ENCODE measurements around the gene DDX46. TPM values are rescaled to one million over a fixed set of nuclear protein-coding genes. Genes with fewer than 3 reads are reported as not detected.
A peak's percentile ranks its signal among the peaks of the same experiment; 100 is the strongest.

Gene DDX46
- total RNA-seq, 2 donors from 2014 or later: 31.9 to 36.3 TPM

- intact Hi-C loops (cut with DNase I): no loop called here
- ATAC-seq (peak; percentile 97), DNase-seq (peak; percentile 97 to 98 (median 98))
- Histone ChIP-seq H3K27me3 (no peaks in the 10 kb centered on the region), H3K4me1 (peaks cover 15% of the 10 kb centered on the region), H3K27ac (peak within 1 kb of the TSS; percentile 85 to 96 (median 92)), H3K4me3 (peak within 1 kb of the TSS; percentile 69 to 76), H3K9me3 (no peaks in the 10 kb centered on the region), H3K36me3 (replicated peaks in 1 of 2; ENCODE audit: insufficient read depth in 1 of 2, low read depth in 2 of 2) (no peaks in the 10 kb centered on the region)
- TF ChIP-seq CTCF (IDR thresholded peaks at IDR 0.05): peak; percentile 21 to 61 (median 59)
- TF ChIP-seq POLR2A (IDR thresholded peaks at IDR 0.05): peak; percentile 84 to 90 (median 90)
- 0 to 1% methylated on average over 12 to 55 of the region's 66 CpGs for WGBS, 2 donors
These were observed 20.2 kb upstream of the DDX46 start, which contains the start of gene CAMLG for GRCh38 chr5:134738133-134738962. CAMLG (plus strand) TSS chr5:134738548; CDS start chr5:134738621, 73 bp downstream.

GRCh38 chr5:134738963-134739661, 19.5 kb upstream of the DDX46 start:
- ATAC-seq: no peak

GRCh38 chr5:134741052-134741451, 17.5 kb upstream of the DDX46 start:
- no peaks in the 10 kb centered on the region for H3K36me3 ChIP-seq (replicated peaks in 1 of 2; ENCODE audit: insufficient read depth in 1 of 2, low read depth in 2 of 2)
- DNase-seq (no peak), ATAC-seq (no peak)
- no peak overlapping the region for H3K27ac ChIP-seq
- H3K9me3 ChIP-seq: no peaks in the 10 kb centered on the region
- WGBS, 2 donors: 81 to 89% methylated on average over 10 to 11 of the region's 11 CpGs
- peaks cover 15% of the 10 kb centered on the region for H3K4me1 ChIP-seq
- intact Hi-C loops (cut with DNase I): no loop called here
- TF ChIP-seq POLR2A (IDR thresholded peaks at IDR 0.05): no peak
- TF ChIP-seq CTCF (IDR thresholded peaks at IDR 0.05): no peak
- H3K4me3 ChIP-seq: no peak overlapping the region
- H3K27me3 ChIP-seq: no peaks in the 10 kb centered on the region

More at GRCh38 chr5:134738963-134739661, 19.5 kb upstream of the DDX46 start:
- WGBS, 2 donors: 2 to 4% methylated on average over 21 of the region's 21 CpGs
- peak; percentile 22 to 36 (median 31) for DNase-seq
- no peaks in the 10 kb centered on the region for H3K36me3 ChIP-seq (replicated peaks in 1 of 2; ENCODE audit: insufficient read depth in 1 of 2, low read depth in 2 of 2)
- no peaks in the 10 kb centered on the region for H3K9me3 ChIP-seq
- peak in 4 of 7 experiments; percentile 1 to 37 (median 12) for TF ChIP-seq CTCF (IDR thresholded peaks at IDR 0.05)
- no peak for TF ChIP-seq POLR2A (IDR thresholded peaks at IDR 0.05)
- H3K27ac ChIP-seq: peak overlapping the region; percentile 85 to 96 (median 92)
- peak overlapping the region; percentile 69 to 76 for H3K4me3 ChIP-seq
- no peaks in the 10 kb centered on the region for H3K27me3 ChIP-seq
- peaks cover 15% of the 10 kb centered on the region for H3K4me1 ChIP-seq
- intact Hi-C loops (cut with DNase I): no loop called here

- H3K36me3 ChIP-seq (replicated peaks in 1 of 2; ENCODE audit: insufficient read depth in 1 of 2, low read depth in 2 of 2): no peaks in the 10 kb centered on the region
- intact Hi-C loops (cut with DNase I): no loop called here
- H3K4me3 ChIP-seq: no peak overlapping the region
- no peak for DNase-seq
- H3K27ac ChIP-seq: no peak overlapping the region
- WGBS, 2 donors: 87 to 93% methylated on average over 2 of the region's 2 CpGs
- no peaks in the 10 kb centered on the region for H3K9me3 ChIP-seq
- TF ChIP-seq CTCF (IDR thresholded peaks at IDR 0.05) (no peak), POLR2A (IDR thresholded peaks at IDR 0.05) (no peak)
- no peaks in the 10 kb centered on the region for H3K27me3 ChIP-seq
- peaks cover 15% of the 10 kb centered on the region for H3K4me1 ChIP-seq
- no peak for ATAC-seq
These were observed 16.4 kb upstream of the DDX46 start for GRCh38 chr5:134742134-134742533.

Data from body of pancreas (tissue), 4 donors.